ENCODE results near the gene SGK1. TPM values are rescaled to one million over a fixed set of nuclear protein-coding genes. Genes with fewer than 3 reads are reported as not detected.
"Not testable (repeated sequence)": the region's sequence is repeated elsewhere in the genome, so short reads cannot be mapped to it uniquely, and the experiment has no call there.

SGK1 gene
- polyA plus RNA-seq, 5 donors = 28.2 to 111 (median 73.5) TPM

GRCh38 chr6:134230087-134230700, 87.7 kb downstream of the SGK1 start:
- no peak for DNase-seq

GRCh38 chr6:134229520-134229919, 88.4 kb downstream of the SGK1 start:
- DNase-seq = no peak

DNA sequence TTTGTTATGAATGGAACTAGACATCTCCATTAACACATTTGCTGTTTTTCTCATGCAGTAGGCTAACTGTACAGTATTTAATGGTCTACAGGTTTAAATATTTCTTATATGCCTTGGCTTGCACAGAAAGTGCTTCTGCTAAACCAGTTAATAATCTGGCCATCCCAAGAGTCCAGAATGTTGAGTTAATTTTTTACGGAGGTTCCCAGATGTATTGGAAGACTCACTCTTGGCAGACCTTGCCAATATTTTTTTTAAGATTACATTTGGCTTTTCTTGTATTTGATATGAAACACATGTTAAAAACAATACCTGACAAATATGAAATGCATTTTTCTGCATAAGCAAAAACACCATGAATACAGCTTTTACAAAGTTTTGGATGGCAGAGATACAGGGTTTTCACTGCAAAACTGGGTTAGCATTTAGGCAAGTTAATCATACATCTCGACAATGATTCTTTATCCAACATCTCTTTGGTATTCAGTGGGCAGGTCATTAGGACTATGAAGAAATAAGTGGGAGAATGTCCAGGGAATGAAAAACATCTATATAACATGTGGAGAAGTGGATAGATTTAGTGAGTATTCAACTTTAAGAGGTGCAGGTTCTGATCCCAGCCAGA, 94.0 kb downstream of the SGK1 start:
- no peak for DNase-seq

- no peak for DNase-seq
These were observed 96.7 kb downstream of the SGK1 start for GRCh38 chr6:134221250-134221649.

DNA sequence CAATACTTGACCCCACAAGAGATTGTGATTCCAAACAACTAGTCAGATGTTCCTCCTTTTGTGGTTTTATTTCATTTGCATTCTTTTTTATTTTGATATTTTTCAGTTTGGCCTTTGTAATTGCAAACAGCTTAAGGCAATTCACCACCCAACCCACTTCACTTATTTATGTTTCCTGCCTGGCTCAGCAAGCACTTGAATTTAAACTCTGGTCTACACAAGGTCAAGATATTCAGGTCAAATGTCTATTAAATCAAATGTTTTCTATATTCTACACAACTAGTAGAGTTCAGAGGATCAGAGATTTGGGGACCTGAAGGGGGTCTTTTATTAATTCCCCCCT, 100.1 kb downstream of the SGK1 start:
- DNase-seq = no peak

DNA sequence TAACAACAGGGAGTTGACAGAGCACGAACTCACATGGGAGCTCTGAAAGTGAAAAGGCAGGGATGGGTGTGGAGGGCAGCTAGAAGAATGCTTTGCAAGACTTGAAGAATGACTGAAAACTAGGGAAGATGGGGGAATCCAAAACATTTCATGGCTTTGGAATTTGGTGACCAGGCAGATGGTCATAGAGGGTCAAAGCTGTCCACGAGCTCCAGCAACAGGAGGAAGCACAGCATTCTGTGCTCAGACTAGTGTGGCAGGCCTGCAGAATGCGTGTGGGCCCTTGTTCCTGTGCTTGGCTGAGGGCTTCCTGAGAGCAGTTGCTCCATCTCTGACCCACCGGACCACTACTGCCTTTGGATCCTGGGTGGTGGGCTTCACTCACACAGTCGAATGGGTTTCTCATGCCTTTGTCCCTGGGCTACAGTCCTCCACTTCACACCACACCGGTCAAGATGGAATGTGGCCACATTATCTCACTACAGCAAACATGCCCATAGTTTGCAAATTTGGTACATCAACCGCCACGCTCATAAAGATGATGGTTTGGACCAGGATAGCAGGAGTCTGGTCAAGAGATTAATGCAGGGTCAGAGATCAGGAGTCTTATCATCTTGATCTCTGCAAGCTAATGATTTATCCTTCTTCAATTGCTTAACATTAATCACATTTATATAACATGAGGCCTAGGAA, 100.7 kb downstream of the SGK1 start:
- DNase-seq = no peak

- no peak for DNase-seq
These were observed 101.5 kb downstream of the SGK1 start for GRCh38 chr6:134216301-134217010.

DNA sequence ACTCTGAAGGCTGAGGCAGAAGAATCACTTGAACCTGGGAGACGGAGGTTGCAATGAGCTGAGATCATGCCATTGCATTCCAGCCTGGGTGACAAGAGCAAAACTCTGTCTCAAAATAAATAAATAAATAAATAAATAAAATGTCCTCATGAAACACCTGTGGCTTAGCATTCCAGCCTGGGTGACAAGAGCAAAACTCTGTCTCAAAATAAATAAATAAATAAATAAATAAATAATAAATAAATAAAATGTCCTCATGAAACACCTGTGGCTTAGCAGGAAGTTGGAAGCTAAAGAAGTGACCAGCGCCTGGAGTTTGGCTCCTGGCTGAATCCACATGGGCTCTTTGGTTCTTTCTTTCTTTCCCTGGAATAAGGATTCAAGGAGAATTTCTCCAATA, 104.5 kb downstream of the SGK1 start:
- not testable (repeated sequence) for DNase-seq

DNA sequence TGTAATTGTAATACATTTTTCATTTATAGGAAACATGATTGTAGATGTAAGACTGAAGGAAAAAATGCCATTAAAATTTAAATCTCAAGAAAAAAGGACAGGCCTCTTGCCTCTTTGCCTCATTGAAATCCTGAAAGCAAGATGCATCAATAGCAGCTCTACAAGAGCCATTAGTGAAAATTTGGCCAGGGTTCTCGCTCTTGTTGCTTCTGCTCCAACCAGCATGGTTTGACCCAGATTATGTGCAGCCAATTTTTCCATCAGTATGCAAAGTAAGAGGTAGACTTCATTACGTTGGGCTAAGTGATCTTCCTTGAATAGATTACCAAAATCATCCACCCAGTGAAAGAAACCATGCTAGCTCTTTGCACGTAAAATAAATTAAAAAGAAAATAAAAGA, 106.6 kb downstream of the SGK1 start:
- no peak for DNase-seq

GRCh38 chr6:134207421-134207820, 110.5 kb downstream of the SGK1 start:
- no peak for DNase-seq

- DNase-seq = no peak
These were observed 112.5 kb downstream of the SGK1 start for GRCh38 chr6:134205366-134205765.

GRCh38 chr6:134204759-134205158, 113.2 kb downstream of the SGK1 start:
- not testable (repeated sequence) for DNase-seq

DNA sequence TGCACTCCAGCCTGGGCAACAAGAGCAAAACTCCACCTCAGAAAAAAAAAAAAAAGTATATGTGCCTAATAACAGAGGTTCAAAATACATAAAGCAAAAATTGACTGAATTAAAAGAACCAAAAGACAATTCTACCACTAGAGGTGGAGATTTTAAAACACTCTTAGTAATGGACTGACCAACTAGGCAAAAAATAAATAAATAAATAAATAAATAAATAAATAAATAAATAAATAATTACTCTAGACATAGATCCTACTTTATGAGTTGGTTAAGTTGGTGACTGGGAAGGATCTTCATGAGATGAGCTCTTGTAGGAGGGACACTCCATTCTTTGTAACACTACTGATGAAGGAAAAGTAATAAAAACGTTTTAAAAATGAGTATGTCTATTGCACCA, 113.9 kb downstream of the SGK1 start:
- no peak for DNase-seq

- DNase-seq = no peak
These were observed 116.2 kb downstream of the SGK1 start for GRCh38 chr6:134201716-134202115.

DNA sequence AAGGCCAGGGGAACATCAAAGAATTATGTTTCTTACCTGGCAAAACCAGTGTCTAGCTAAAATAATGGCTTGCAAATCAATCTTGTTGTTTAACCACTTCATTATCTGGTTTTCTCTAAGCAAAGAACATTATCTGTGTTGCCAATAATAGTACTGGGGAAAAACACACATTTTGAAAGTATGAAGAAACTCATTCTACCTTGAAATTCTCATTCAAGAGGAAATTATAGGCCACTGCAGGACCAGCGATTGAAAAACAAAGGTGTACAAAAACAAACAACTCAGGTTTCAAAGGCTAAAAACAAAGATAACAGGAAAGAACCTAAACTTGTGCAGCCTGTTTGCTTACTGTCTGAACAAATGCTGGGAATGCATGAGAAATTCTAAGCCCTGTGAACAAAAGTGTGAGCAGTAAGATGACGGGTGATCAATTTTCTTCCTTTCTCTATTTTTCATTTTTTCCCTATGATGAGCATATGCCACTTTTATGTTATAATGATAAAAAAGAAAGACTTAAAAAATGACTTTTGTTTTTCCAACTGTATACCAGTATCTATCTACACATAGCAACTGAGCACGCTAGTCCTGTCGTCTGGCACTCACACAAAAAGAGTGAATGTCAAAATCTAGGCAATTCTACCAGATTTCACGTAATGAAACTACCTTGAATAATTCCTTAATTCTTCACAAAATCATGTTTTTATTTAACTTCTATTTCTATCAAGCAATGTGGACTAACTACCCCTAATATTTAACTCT, 117.9 kb downstream of the SGK1 start:
- no peak for DNase-seq

- no peak for DNase-seq
These were observed 119.8 kb downstream of the SGK1 start for GRCh38 chr6:134198093-134198492.

- not testable (repeated sequence) for DNase-seq
These were observed 120.2 kb downstream of the SGK1 start for GRCh38 chr6:134197685-134198084.

DNA sequence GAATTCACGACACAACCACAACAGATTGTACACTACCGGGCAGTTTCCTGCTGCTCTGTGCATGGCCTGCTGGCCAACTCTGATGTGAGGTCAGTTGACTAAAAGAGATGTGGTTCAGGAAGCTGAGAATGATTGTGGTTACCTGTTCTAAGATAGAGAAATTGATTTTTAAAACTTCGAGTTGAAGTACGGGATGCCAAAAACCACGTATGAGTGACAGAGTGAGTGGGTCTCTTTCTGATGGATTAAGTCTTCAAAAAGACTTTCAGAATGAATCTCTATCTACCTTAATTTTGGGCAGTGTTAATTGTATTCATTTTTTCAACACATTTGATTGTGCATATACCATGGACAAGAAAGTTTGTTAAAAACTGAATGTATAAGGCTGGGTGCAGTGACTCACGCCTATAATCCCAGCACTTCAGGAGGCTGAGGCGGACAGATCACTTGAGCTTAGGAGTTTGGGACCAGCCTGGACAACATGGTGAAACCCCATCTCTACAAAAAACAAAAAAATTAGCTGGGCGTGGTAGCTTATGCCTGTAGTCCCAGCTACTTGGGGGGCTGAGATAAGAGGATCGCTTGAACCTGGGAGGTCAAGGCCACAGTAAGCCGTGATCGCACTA, 121.2 kb downstream of the SGK1 start:
- no peak for DNase-seq

DNA sequence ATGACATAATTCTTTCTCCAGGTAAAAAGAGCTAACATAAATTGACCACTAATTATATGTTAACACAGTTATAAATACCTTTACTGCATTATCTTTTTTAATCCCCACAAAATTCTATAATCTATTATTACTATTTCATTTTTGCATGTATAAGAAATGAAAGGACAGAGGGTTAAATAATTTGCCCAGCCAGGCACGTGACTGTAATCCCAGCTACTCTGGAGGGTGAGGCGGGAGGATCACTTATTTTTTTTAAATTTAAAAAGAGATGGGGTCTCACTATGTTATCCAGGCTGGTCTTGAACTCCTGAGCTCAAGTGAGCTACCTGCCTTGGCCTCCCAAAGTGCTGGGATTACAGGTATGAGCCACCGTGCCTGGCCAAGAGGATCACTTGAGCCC, 121.9 kb downstream of the SGK1 start:
- no peak for DNase-seq

DNA sequence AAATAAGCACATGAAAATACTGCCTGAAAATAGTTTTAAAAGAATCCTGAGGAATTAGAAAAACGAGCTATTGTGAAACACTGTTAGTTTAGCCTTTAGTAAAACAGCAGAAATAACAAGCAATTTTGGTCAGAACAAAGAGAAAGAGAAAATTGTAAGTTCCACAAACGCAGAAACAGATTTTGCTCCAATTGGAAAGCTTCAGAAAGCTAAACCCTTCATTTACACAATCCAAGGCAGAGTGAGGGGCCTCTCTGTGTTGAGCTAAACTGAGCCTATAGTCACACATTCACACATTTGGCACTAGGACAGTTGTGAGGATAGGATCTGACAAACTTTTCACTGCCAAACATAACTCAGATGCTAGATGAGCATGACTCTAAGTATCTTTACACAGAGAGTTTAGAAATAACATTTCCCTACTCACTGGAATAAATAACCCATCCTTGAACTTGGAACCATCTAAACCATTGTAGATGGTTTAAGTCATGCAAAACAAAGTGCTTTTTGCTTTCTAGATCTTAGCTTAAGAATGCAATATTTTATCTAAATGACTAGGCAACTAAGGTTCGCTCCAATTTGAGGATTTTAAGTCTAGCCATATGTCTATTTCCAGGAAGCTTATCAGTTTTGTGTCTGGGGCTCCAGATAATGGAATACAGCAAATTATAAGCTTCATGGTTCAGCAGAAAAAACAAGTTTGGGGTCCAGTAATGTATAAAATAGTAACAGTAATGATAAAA, 122.6 kb downstream of the SGK1 start:
- DNase-seq = peak in 1 of 2 donors; percentile 23

Data from right lung (tissue), 5 donors.